ENCODE measurements around the gene MMP26. TPM values are rescaled to one million over a fixed set of nuclear protein-coding genes. Genes with fewer than 3 reads are reported as not detected.

MMP26 gene
- not detected for total RNA-seq

GRCh38 chr11:4704054-4704789 lies at the start of gene MMP26:
MMP26 (plus strand) TSS chr11:4704784.
- DNase-seq (ENCODE audit: low spot score) = no peak
- ATAC-seq = no peak

- ATAC-seq (no peak), DNase-seq (ENCODE audit: low spot score) (no peak)
Observed at GRCh38 chr11:4658629-4659445, 45.7 kb upstream of the MMP26 start.

- ATAC-seq = no peak
- no peak for DNase-seq (ENCODE audit: low spot score)
Observed at GRCh38 chr11:4662876-4663275, 41.7 kb upstream of the MMP26 start.

- ATAC-seq = no peak
- DNase-seq (ENCODE audit: low spot score) = no peak
Observed at GRCh38 chr11:4664183-4664582, 40.4 kb upstream of the MMP26 start.

- DNase-seq (ENCODE audit: low spot score) = no peak
- ATAC-seq = no peak
Observed at GRCh38 chr11:4664786-4665185, 39.8 kb upstream of the MMP26 start.

- no peak for DNase-seq (ENCODE audit: low spot score)
- ATAC-seq = no peak
Observed at GRCh38 chr11:4665424-4665823, 39.2 kb upstream of the MMP26 start.

- no peak for DNase-seq (ENCODE audit: low spot score)
- no peak for ATAC-seq
Observed at GRCh38 chr11:4671741-4672140, 32.8 kb upstream of the MMP26 start.

- ATAC-seq (no peak), DNase-seq (ENCODE audit: low spot score) (no peak)
Observed at GRCh38 chr11:4672470-4672869, 32.1 kb upstream of the MMP26 start.

GRCh38 chr11:4673781-4674180 lies 30.8 kb upstream of the MMP26 start:
- DNase-seq (ENCODE audit: low spot score) = no peak
- no peak for ATAC-seq

GRCh38 chr11:4677948-4678347 lies 26.6 kb upstream of the MMP26 start:
- ATAC-seq (no peak), DNase-seq (ENCODE audit: low spot score) (no peak)

- ATAC-seq (no peak), DNase-seq (ENCODE audit: low spot score) (no peak)
Observed at GRCh38 chr11:4680341-4680740, 24.2 kb upstream of the MMP26 start.

- no peak for DNase-seq (ENCODE audit: low spot score)
Observed at GRCh38 chr11:4682623-4683419, 21.8 kb upstream of the MMP26 start.

GRCh38 chr11:4684631-4685285 lies 19.8 kb upstream of the MMP26 start:
- DNase-seq (ENCODE audit: low spot score) (no peak), ATAC-seq (no peak)

More at GRCh38 chr11:4682623-4683419, 21.8 kb upstream of the MMP26 start:
- ATAC-seq = no peak

- DNase-seq (ENCODE audit: low spot score) (no peak), ATAC-seq (no peak)
Observed at GRCh38 chr11:4695442-4695841, 9.1 kb upstream of the MMP26 start.

GRCh38 chr11:4697585-4697984 lies 7.0 kb upstream of the MMP26 start, which contains the start of gene OR51E2:
OR51E2 (minus strand) TSS chr11:4697853; CDS start chr11:4682711, 15,142 bp downstream.
- DNase-seq (ENCODE audit: low spot score) (no peak), ATAC-seq (no peak)

GRCh38 chr11:4699697-4700435 lies 4.7 kb upstream of the MMP26 start:
- ATAC-seq (no peak), DNase-seq (ENCODE audit: low spot score) (no peak)

- ATAC-seq = no peak
- no peak for DNase-seq (ENCODE audit: low spot score)
Observed at GRCh38 chr11:4700436-4700820, 4.2 kb upstream of the MMP26 start.

GRCh38 chr11:4704790-4705334 lies 278 bp downstream of the MMP26 start:
- DNase-seq (ENCODE audit: low spot score) (no peak), ATAC-seq (no peak)

- no peak for ATAC-seq
- DNase-seq (ENCODE audit: low spot score) = no peak
Observed at GRCh38 chr11:4713241-4713640, 8.7 kb downstream of the MMP26 start.

GRCh38 chr11:4714300-4714699 lies 9.7 kb downstream of the MMP26 start:
- ATAC-seq (no peak), DNase-seq (ENCODE audit: low spot score) (no peak)
